Occipital lobe (tissue), 2 donors: ENCODE measurements around the gene SUPT4H1. TPM values are rescaled to one million over a fixed set of nuclear protein-coding genes. Genes with fewer than 3 reads are reported as not detected.

Source experiments
- DNase-seq: peaks from one replicate; lab custom pipeline; 2025; lab: John Stamatoyannopoulos, UW
- total RNA-seq: library from RNA; depleted of rRNA; stranded (reverse); fragments of >200 nt; gene quantifications from one replicate; pipeline ENCODE4 v1.2.3, GENCODE V29; 2014

The SUPT4H1 gene
- total RNA-seq, 1 donor from 2014 or later = 28.4 TPM

DNA sequence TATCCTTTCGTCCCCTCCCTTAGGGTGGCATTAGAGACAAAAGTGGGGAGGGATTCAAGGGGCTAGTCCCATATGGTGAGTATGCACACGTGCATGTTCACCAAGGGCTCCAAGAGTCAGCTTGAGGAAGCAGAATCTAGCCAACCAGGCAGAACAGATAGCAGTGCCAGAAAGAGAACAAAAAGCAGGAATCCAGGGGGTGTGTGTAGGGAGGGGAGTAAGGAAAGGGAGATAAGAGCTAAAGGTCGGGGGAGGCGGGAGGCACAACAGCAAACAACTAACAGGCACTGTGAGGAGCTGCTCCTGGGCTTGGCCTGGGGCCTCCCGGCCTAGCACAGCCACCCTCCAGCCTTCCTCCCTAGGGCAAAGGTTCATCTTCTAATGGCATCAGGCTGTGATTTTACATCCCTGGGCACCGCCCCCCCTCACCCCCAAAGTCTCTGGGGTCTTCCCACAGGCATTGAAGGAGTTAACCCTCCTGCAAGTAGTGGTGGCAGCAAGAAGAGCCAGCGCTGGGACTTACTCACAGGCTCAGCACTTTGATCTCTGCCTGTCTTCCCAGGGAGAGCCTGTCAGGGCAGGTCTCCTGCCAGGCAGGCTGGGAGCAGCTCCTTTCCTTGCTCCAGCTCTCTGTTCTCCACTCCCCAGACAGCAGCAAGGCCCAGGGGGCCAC lies 12.4 kb upstream of the SUPT4H1 start:
- DNase-seq = no peak

DNA sequence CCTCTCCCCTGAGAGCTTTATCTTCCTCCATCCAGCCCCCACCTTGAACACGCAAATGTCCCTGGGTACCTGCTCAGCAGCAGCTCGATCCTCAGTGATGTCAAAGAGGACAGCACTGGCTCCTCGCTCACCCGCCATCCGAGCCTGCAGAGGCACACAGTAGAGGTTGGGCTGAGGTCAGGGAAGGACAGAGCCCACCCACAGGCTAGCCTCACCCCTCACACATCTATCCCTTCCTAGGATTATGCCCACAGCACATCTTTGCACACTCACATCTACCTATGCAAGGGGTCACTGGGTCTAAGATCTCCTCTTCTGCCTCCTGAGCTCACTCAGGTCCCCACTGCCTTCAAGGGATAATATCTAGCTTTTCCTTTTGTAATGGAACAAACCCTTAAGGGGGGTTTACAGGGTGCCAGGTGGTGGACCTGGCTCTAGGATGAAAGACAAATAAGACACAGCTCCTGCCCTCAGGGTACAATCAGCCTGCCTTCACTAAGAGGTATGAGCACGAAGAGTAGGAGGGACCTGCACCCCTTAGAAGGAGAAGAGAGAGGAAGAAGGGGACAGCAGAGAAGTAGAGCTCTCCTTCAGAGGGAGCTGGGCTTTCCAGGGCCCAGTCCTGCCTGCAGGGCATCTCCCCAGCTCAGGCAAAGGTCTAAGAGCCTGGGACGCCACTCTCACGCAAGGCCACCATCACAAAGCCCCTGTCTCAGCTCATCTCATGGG lies 11.6 kb upstream of the SUPT4H1 start:
- DNase-seq = no peak

DNA sequence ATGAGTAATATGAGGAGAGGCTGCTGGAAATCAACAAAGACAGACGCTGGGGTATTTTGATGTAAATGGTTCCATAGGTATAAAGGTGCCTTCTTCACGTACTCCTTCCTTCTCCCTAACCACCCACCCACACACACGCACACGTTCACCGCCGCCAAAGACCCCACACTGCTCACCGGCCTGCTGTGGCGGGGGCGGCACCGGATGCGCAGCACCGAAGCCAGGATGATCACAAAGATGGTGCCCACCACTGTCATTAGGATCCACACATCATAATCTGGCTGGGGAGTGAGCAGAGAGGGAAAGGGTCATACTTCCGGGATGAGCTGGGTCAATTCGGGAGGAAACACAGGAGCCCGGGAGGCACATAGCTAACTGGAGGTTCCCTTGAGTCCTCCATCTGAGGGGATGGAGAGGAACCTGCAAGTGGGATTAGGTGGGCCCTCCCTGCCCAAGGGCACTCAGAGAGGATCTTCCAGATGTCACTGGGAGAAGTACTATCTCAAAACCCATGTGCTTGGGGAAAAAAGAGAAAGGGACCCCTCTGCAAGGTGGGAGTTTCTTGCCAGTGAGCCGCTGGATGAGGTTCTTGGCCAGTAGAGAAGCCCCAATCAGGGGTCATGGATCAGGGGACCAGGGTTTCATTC lies 10.5 kb upstream of the SUPT4H1 start:
- no peak for DNase-seq

DNA sequence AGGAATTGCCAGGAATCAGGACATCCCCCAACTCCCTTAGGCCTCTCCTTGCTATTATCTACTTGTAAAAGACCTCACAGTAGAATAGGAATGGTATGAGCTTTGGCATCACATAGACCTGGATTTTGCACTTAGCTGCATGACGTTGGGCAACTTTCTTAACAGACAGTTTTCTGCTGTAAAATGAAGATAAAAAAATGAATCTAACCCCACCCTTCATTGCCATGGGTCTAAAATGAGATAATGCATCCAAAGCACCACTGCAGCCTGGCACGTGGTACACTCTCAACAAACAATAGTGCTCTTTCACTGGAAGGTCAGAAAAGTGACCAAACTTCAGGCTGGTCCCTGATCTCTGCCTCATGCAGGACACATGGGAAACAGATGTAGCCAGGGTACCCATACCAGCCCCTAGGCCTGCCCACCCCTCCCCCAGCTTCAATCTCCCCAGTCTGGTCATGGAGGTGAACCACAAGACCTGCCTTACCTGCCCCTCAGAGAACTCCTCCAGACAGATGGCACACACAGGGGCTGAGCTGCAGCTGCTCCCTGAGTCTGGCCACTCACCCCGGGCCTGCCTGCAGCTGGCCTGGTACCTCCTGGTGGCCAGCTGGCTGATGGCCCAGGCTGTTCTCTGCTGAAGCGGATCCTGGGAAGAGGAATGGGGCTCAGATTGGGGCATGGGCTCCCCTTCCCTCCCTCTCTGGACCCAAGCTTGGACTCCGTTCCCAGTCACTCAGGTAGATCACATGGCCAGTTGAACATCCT lies 8.5 kb upstream of the SUPT4H1 start:
- no peak for DNase-seq

DNA sequence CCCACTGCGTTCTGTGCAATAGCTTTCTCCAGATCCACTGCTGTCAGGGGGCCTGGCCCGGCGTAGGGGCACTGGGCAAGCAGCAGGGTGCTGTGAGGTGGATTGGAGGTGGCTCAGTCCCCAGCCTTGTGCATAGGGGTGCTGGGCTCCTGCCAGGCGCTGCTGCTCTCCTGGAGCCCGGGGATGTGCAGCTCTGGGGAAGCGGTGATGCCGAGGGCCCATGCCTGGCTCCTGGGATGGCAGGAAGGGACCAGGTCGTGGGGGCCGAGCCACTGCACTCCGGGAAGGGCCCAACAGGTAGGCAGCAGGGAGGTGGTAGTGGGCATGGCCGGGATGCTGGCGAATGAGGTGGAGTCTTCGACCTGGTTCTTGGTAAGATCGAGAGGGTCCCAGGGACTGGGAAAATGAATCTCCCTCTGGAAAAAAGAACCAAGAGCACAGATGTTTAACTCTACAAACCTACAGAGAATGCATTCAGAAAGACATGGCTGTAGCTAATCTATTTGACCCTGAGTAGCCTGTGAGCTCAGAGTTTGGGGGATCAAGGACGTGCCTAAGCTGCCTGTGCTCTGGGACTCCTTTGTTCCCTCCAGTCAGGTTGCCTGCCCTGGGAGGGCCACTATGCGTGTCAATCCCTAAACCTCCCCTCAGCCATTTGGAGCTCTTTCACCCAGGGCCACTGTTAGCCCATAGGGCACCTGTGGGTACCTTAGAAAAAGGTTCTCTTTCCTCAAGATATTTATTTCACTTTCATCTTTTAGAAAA lies 6.6 kb upstream of the SUPT4H1 start:
- no peak for DNase-seq

DNA sequence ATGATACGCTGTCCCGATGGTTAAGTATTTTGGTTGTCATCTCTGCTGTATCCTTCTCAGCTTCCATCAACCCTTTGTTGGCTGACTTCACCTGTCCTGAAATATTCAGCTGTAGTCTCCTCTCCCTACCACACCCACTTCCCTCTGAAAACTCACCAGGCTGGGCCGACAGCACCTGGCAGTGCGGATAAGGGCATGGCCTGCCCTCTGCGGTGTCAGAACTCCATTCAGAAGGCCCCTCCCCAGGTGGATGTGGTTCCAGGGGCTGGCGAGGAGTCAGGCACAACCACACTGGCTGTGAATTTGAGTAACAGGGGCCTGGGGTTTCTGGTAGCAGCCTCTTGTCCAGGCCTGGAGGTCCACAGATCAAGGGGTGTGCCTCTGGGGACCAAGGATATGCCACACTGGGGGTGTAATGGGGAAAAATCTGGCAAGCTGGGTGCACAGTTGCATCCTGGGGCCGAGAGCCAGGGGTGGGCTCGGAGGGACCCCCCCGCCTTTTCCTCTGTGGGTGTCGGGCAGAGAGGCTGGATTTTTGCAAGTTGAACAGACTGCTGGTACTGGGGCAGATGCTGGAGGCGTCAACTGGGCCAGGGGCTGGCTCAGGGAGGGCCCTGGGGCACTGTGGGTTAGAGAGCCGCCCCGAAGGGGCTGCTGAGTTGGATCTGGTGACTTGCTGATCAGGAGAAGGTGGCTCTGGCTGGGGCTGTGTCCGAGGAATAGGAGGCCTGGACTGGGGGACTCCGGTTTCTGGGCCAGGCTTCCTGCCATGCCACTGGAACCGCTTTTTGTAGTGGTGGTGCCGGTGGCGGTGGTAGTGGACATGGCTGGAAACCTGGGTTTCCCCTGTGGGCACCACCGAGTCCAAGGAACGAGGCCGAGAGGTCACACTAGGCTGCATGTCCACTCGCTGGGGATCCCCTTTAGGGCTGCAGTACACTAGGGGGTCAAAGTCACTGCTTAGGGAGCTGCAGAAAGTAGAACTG lies 5.6 kb upstream of the SUPT4H1 start:
- no peak for DNase-seq

DNA sequence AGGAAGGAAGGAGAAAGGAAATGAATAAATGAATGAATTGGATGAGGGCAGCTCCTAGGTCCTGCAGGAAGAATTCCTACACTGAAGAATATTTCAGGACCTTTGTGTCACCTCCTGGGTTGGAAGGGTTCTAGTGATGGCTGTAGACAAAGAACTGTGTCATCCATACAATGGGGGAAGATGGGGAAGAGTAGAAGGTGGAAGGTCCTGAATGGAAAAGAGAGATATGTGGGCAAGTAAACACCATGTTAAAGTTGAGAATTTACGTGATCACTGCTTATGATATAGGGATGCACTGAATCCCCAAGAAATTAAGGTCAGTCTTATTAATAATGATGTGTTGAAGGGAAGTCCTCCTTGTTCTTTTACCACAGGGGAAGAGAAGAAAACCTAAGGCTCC lies 4.2 kb upstream of the SUPT4H1 start:
- no peak for DNase-seq

DNA sequence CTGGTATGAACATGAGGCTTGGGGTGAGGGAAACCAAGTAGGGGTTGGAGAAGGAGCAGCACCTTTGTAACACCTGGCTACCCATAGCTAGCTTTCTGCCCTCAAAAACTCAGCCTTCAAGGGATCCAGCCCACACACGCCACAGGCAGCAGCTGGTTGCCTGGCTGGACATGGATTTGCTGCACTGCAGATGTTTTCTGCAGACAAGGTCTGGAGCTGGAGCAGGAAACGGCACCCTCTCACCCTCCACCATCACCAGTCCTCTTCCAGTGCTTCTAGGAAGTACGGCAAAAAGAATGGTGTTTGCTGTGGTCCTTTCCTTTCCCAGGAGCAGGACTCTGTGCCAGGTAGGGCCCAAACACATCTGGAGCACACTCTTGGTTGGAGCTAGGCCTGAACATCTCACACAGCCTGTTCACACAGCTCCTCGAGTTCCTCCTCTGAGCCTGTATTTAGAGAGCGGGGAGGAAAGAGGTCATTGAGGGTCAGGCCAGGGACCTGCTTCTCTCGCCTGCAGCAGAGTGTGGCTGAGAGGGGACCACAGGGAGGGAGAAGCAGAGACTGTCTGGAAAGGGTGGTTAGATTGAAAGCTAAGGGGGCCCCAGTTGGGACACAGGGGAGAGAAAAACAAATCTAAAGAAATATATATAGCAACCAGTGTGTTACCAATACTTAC lies 2.7 kb upstream of the SUPT4H1 start:
- no peak for DNase-seq

DNA sequence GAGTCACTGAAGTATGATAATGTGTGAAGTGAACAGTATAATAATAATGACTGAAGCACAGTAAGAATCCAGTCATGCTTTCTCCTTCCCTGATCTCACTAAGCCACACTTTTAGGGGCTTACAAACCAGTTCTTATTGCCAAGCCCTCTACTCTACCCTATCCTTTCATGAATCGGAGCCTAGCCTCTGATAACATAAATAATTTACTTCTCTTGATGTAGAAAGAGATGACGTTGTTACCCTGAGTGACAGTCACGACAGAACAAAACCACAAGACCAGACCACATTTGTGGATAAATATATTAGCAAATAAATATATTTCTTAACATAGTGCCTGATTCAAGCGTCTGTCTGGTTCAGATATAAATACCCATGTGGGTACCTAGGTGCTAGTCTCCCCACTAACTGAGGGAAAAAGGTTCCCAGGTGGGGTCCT lies 1.4 kb upstream of the SUPT4H1 start:
- no peak for DNase-seq

DNA sequence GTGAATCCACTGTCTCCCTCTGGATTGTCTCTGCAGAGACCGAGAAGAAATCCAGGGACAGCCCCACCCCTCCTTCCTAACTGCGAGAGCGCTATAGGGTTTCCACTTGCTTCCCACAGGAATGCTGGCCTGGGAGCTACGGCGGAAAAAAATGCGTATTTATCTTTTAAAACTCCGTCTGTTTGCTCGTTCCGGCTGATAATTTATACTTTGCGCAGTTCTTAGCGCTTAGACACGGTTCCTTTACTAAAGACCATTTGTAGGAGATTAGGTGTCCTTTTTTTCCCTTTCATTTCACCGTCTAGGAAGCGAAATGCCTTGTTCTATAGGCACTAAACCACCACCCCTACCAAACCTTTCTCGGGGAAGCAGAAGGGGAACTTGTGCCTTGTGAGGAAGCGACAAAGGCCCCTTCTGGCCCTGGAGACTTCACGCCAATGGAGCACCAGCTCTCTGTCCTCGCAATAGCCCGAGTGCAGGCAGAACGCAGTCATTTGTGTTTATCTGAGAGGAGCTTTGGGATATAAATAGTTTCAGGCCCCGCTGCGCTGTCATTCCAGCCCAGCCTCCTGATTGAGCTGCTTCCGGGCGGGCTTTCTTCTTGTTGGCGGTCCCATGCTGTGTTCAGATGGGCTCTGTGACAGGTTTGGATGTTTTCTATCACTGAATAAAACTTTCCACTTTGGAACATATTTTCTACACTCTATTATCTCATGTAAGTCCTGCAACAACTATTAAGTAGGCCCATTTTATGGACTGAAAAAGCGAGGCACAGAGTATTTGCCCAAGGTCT lies 791 bp upstream of the SUPT4H1 start:
- DNase-seq = no peak

DNA sequence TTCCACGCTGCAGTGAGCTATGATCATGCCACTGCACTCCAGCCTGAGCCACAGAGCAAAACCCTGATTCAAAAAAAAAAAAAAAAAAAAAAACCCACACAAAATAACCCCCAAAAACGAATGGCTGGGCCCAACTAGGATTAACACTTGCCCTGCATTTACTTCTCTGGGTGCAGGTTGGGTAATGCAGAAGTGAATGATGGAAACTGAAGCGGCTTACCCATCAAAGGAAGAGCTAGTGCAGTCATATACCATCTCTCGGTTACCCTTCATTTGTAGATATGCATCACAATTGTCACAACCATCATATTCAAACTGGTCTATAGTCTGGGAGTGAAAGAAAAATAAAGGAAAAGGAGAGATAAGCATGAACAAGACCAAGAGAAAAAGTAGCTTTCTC lies 819 bp downstream of the SUPT4H1 start:
- no peak for DNase-seq

DNA sequence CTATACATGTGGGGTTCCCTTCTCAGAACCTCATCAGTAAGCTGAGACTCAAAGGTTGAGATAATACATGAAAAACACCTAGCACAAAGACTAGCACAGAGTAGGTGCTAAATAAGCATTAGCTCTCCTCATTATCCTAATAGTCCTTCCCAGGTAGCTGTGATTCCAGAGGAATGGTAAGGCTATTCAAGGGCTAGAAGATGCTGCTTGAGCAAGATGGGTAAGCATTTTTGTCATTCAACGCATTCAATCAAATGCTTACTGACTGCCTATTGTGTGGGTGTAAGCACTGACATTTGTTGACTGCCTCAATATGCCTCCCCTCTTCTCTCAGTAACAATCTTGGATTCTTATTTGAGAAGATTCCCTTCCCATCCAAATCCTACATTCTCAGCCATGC lies 4.0 kb downstream of the SUPT4H1 start:
- DNase-seq = no peak

DNA sequence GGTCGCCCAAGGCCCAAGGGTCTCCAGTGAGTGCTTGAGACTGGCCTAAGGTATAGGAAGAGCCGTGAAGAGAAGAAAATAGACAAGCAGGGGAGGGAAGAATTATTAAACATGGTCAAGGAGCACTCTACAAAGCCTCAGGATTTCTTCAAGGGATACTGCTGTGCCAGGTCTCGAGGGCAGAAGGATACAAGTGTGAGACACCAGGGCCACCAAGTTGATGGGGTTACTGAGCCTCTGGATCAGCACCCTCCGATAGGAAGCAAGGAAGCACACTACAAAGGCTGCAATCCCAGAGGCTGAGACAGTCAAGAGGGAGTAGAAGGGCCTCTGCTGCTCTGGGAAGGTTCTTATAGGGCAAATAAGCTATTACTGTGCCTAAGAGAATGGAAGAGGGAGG lies 6.5 kb downstream of the SUPT4H1 start:
- DNase-seq = no peak

DNA sequence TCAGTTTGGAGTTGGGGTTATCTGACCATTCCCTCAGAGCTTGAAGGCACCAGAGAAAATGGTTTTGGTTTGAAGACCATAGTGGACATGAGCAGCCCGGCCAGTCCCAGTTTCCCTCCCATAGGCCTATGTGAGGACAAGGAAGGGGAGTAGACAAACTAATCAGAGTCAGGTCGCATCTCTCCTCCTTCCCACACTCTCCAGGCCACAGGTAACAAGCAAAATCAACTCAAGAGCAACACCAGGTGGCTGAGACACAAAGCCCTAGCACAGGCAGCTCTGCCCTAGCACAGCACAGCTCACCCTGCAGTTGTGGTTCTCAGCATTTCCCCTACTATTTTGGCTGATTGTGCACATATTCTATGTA lies 7.2 kb downstream of the SUPT4H1 start:
- DNase-seq = no peak

DNA sequence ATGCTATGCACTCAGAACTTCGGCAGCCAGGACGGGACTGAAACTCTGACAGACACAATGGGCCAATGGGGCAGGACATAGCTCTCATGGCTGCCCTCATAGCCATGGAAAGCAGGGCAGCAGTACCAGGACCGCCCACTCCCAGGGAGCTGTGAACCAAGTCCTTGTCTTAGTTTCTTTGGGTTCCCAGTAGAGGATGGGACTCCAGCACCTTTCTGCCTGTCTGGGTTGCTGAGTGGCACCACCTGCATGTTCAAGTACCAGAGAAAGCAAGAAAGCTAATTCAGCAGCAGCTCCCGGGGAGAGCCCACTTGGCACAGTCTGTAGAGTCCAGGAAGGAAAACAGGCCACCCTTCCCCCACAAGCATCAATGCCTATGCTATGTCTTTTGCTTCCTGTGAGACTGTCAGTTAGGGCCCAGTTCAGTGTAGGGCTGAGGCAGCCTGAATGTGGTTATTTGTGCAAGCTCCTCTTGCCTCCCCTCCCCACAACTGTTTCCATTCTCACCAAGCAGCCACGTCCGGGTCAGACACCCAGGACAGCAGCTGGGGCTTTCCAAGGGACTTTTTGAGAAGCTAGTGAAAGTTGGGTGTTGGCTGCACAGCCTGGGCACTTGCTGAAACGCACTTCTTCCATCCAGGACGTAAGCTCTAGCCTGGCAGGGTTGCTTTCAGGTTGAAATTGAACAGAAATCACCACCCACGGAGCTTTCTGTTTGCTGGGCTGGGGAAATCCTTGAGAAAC lies 7.8 kb downstream of the SUPT4H1 start:
- DNase-seq = no peak

DNA sequence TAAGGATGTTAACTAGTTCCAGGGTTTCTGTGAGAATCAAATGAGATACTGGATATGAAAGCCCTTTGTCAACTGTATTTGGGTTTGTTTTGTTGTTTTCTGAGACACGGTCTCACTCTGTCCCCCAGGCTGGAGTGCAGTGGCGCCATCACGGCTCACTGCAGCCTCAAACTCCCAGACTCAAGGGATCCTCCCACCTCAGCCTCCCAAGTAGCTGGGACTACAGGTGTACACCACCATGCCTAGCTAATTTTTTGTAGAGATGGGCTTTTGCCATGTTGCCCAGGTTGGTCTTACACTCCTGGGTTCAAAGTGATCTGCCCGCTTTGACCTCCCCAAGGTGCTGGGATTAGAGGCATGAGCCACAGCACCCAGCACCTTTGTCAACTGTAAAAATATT lies 8.9 kb downstream of the SUPT4H1 start:
- no peak for DNase-seq

DNA sequence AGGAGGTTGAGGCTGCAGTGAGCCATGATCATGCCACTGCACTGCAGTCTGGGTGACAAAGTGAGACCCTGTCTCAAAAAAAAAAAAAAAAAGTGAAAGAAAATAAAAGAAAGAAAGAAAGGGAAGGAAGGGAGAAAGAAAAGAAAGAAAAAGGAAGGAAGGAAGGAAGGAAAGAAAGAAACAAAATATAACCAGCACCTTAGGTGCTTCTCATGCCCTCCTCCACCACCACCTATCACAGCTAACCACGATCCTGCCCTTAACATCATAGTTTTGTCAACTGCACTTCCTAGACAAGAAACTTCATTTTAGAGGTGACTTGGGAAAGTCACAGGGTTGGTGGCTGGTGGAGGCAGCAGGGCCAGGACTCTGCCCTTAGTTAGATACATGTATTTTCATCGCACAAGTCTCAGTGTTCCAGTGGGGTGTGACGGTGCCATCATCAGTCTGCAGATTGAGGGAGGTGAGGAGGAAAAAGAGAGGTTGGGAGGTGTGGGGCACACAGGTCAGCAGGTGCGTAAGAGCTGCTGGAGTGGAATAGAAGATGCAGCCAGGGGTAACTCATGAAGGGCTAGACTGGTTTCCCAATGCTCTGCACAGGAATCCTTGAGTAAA lies 10.0 kb downstream of the SUPT4H1 start:
- DNase-seq = no peak
